T47D (cell line): ENCODE measurements around the gene CCDC80.

Source experiments
- DNase-seq, 2 experiments: peaks; one replicate each; pipeline versions ENCODE4 v3.0.0 to v3.0.0-alpha.2; 2011 to 2012; ENCODE audit warnings: low read depth in 1 of 2, low spot score in 1 of 2
- JUND ChIP-seq: IDR thresholded peaks from 2 replicates; pipeline ENCODE4 v1.6.1; 2012; ENCODE audit warnings: low read depth
- in situ Hi-C: cut with HindIII; loops from 2 replicates; pipeline ENCODE4 v1.10.0; 2016; ENCODE audit warnings: low sequenced_read_pairs, low pct_unique_long_range_greater_than_20kb

The CCDC80 gene

DNA sequence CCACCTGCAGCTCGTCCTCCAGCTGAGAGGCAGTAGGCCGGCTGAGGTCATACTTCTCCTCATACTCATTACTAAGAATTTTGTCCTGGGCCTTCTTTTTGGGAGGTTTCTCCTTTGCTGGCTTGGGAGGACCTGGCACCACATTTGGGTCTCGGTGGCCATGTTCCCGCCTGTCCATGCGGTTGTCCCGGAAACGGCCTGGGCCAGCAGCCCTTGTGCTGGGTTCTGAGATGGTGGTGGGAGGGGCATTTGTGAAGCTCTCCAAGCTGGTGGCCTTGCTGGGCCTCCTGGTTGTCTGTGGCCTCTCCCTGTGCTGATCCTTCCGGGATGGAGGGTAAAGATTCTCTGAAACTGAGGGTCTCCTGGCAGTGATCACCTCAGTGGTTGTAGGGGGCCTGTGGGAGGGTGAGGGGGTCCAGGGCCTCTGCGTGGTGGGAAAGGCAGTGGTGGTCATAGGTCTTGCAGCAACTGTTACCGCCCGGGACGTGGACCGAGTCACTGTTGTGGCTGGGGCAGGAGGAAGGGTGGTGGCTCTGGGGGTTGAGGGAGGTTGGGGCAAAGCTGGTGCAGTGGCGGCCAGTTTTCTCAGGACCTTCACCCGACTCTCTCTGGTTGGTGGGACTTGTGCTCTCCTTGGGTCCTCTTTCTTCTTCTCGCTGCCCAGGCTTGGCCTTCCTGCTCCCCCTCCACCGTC, 2.5 kb downstream of the CCDC80 start:
- no peak for DNase-seq
- in situ Hi-C loops: loop anchor here (25.0 kb wide), 1 partner anchor 349 kb away; the partner anchor contains the start of genes CD200R1 and GTPBP8
- no peak for TF ChIP-seq JUND

DNA sequence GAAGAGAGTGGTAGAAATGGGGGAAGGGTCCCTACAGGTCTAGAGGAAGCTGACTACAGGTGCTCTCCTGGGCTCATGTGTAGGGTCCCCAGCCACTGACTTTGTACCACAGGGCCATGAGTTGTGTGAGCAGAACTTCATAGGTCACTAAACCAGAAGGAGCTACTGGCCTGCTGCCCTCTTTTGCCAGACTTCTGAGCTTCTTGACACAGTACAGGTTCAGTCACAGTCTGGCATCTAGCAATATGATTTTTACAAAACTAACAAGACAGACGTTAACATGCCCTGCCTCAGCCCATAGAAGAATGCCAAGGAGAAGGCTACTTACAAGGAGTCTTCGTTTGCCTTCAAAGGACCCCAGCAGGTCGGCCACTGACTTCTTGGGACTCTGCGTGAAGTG, 3.2 kb downstream of the CCDC80 start:
- no peak for DNase-seq
- no peak for TF ChIP-seq JUND
- in situ Hi-C loops: loop anchor here (25.0 kb wide), 1 partner anchor 350 kb away; the partner anchor contains the start of genes CD200R1 and GTPBP8

DNA sequence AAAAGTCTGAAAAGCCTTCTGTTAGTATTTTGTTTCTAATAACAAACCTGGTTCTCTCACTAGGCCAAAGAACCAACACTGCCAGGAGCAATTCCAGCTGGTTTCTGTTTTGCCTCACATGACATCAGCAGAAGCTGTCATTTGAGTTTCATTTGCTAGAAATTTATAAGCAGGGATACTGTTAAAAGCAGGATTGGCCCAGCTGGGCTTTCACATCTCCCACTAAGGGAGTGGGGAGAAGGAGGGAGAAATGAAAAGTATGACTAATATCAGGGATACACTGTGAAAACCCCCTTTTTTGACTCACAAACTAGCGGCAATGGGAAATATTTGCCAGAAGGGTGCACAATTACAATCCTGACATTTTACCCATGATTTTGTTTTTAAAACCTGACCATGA, 5.3 kb downstream of the CCDC80 start:
- in situ Hi-C loops: loop anchor here (25.0 kb wide), 1 partner anchor 352 kb away; the partner anchor contains the start of genes CD200R1 and GTPBP8
- DNase-seq: no peak
- no peak for TF ChIP-seq JUND

DNA sequence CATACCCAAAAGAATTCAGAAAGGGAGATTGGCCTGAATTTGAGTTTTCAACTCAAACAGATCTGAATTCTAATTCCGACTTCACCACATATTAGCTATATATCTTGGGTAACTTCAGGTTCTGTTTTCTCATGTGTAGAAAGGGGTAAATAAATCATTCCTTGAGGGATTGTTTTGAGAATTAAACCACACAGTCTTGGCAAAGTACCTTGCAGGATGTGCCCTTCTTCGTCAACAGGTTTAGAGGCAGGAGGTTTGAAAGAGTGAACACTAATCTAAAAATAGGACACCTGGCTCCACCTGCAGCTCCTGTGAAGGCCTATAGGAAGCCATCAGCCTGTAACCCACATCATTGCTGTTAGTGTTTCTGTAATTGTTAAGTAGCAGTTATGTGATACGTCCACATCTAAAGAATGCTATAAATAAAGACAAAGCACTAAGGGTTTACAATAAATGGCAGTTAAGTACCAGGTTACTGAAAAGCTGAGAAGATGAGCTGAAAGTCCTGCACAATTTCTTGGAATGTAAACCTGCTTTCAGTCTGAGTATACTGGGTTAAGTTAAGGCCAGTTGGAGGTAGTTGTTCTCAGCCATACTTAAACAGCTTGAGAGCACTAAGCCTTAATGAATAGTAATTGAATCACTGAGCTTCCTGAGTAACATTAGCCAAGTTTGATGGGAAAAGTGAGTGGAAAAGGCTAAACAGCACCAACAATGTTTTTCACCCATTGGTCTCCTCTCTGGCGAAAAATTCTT, 6.0 kb downstream of the CCDC80 start:
- TF ChIP-seq JUND: no peak
- DNase-seq: no peak
- in situ Hi-C loops: loop anchor here (25.0 kb wide), 1 partner anchor 352 kb away; the partner anchor contains the start of genes CD200R1 and GTPBP8

DNA sequence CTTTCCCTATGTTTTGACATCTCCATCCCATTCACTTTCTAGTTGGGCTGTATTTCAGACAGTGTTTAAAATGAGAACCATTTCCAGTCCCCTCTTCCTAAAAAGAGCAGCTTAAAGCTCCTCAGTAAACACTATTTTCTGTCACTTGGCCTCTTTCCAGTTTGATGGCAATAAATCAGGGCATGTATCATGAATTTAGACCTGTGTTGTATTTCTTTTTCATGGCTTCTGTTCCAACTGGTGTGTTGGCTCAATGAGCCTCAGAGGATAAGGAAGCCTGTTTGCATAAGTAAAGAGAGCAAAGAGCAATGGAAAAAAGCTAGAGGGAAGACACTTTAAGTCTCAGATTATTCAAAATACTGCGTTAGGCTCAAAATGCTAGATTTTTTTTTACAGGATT, 7.2 kb downstream of the CCDC80 start:
- in situ Hi-C loops: loop anchor here (25.0 kb wide), 1 partner anchor 354 kb away; the partner anchor contains the start of genes CD200R1 and GTPBP8
- TF ChIP-seq JUND: no peak
- DNase-seq: no peak

DNA sequence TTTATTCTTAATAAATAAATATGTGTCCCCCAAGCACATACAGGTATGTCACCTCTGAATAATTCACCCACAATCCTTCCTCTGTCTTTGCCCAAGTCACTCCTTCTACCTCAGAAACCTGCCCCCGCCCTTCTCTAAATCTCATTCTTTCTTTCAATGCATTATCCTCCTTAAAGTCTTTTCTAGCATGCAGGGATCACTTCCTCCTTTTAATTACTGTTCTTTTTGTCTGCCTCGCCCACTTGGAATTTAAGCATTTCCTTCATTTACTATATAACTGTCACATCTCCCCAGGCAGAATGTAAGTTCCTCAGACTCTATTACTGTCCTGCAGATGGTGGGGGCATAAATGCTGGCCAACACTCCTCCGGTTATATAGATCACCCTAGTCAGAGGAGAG, 7.8 kb downstream of the CCDC80 start:
- in situ Hi-C loops: loop anchor here (25.0 kb wide), 1 partner anchor 354 kb away; the partner anchor contains the start of genes CD200R1 and GTPBP8
- no peak for TF ChIP-seq JUND
- DNase-seq: no peak

DNA sequence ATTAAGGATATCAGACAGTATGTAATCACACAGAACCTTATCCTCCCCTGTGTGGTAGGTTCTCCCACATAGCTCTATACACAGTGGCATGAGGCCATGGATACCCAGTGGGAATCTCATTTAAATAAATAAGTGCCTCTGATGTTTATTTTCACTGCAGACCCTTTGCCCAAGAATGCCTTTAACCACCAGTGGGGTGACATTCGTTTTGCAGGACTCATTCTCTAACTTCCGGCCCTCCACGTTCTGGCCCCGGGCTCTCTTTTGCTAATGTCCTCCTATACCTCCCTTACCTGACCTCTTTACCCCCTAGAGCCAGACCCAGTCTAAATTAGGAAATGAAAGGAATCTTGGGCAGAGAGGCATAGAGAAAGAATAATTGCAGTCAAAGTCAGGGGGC, 8.3 kb downstream of the CCDC80 start:
- DNase-seq: no peak
- in situ Hi-C loops: loop anchor here (25.0 kb wide), 1 partner anchor 355 kb away; the partner anchor contains the start of genes CD200R1 and GTPBP8
- no peak for TF ChIP-seq JUND

DNA sequence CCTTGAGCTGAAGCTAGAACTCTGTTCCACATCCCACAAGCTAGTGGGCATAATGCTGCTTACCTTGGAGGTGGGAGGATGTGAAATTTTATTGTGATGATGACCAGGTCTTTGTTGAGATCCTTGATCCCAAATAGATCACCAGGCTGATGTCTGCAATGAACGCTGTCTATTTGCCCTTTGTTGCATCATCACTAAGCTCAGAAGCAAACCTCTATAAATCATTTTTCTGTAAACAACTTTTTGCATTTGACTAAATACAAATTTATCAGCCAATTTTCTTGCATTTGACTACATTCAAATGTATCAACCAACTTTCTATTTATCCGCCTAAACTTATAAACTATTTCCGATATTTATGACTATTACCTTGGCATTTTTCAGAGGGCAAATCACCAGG, 9.7 kb downstream of the CCDC80 start:
- in situ Hi-C loops: loop anchor here (25.0 kb wide), 1 partner anchor 356 kb away; the partner anchor contains the start of genes CD200R1 and GTPBP8
- no peak for TF ChIP-seq JUND
- no peak for DNase-seq

DNA sequence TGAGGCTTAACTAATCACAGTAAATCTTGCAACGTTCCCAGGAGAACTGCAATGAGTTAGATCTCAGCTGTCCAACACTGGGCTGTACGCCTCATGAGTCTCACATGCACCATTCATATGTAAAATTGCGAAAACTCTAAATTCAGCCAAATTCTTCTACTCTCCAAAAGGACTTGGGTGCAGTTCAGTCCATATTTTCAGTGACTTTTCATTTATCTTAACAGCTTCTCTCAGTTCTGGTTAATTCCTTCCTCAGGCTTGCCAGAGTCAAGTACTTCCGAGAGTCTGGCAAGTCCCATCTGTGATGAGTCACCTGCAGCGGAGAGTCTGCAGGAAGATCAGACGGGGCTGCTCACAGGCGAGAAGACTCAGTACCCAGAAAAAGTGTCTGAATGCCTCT, 11.5 kb downstream of the CCDC80 start:
- no peak for TF ChIP-seq JUND
- DNase-seq: no peak
- in situ Hi-C loops: loop anchor here (25.0 kb wide), 1 partner anchor 358 kb away; the partner anchor contains the start of genes CD200R1 and GTPBP8

DNA sequence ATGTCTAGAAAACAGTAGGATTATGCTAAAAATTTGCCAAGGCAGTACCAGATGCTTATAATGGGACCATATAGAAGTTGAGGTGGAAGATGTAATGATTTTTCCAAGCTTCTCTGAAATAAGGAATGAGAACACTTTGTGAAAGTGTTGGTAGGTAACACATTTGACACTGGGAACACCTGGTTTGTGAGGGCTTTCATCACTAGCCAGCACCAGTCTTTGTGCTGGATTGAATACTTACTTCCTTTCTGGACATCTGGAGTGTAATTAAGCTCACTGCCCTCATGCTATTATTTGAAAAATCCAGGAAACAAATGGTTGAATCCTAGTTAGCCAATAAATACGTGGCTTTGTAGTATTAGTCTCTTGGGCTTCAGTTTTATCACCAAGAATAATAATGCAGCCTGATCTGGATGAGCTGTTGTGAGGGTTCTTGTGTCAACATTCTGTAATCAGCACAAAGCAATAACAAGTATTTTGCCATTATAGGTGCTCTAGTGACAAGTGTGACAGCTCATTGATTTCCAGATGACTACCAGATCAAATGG, 12.9 kb downstream of the CCDC80 start:
- no peak for DNase-seq
- in situ Hi-C loops: loop anchor here (25.0 kb wide), 1 partner anchor 359 kb away; the partner anchor contains the start of genes CD200R1 and GTPBP8
- no peak for TF ChIP-seq JUND

DNA sequence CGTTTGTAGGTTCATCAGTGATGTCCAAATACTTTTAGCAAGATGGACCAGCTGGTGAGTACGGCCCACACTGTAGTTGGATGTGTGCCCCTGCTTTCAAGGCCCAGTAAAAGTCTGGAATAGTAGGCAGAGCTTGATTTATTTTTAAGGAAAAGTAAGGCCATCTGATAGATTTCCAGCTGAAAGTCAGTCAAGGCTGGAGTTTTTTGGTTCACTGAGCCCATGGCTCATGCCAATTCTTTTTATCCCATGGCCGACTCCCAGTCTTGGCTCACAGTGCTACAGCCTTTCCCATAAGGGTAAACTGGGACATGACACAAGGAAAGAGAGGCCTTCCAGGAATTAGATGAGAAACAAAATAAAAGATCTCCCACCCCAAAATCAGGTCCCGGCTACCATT, 13.5 kb downstream of the CCDC80 start:
- in situ Hi-C loops: loop anchor here (25.0 kb wide), 1 partner anchor 360 kb away; the partner anchor contains the start of genes CD200R1 and GTPBP8

DNA sequence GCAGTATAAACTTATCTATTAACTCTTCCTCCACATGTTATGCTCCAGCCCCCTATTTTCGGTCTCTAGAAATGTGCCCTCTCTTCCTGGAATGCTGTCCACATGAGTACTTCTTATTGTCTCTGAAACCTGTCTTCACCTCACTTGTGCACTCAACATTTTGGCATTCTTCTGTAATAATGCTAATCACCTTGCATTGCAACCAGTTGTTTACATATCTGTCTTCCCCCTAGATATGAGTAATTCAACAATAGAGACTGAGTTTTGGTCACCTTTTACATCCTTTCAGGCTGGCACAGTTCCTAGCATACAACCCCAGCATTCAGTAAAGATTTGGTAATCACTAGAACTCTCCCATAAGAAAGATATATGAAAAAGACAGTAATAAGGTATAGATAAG, 17.2 kb downstream of the CCDC80 start:
- in situ Hi-C loops: no loop called here
- TF ChIP-seq JUND: no peak
- no peak for DNase-seq

More for the DNA sequence above, 13.5 kb downstream of the CCDC80 start:
- DNase-seq: no peak
- no peak for TF ChIP-seq JUND
